NCI-H1417 treated with DMSO at 0.1 percent for 48 hours (cell line): ENCODE results near the gene APBB1IP.
"Not testable (repeated sequence)": the region's sequence is repeated elsewhere in the genome, so short reads cannot be mapped to it uniquely, and the experiment has no call there.

ENCODE experiments used
- DNase-seq: peaks from one replicate; lab custom pipeline; 2025; lab: John Stamatoyannopoulos, UW

Gene APBB1IP

GRCh38 chr10:26441491-26442214, 3.5 kb downstream of the APBB1IP start:
- DNase-seq, result no peak

- no peak for DNase-seq
These were observed 7.4 kb downstream of the APBB1IP start for GRCh38 chr10:26445411-26446031.

GRCh38 chr10:26446258-26446657, 8.1 kb downstream of the APBB1IP start:
- DNase-seq, result no peak

- no peak for DNase-seq
These were observed 10.2 kb downstream of the APBB1IP start for GRCh38 chr10:26448292-26448691.

- DNase-seq, result no peak
These were observed 10.7 kb downstream of the APBB1IP start for GRCh38 chr10:26448706-26449435.

GRCh38 chr10:26449726-26450125, 11.6 kb downstream of the APBB1IP start:
- no peak for DNase-seq

- DNase-seq, result no peak
These were observed 13.8 kb downstream of the APBB1IP start for GRCh38 chr10:26451903-26452302.

- DNase-seq, result no peak
These were observed 15.7 kb downstream of the APBB1IP start for GRCh38 chr10:26453850-26454249.

GRCh38 chr10:26454891-26455290, 16.8 kb downstream of the APBB1IP start:
- no peak for DNase-seq

GRCh38 chr10:26455567-26456315, 17.6 kb downstream of the APBB1IP start:
- DNase-seq, result no peak

GRCh38 chr10:26457088-26457487, 18.9 kb downstream of the APBB1IP start:
- no peak for DNase-seq

- DNase-seq, result no peak
These were observed 22.6 kb downstream of the APBB1IP start for GRCh38 chr10:26460736-26461135.

GRCh38 chr10:26463986-26464385, 25.8 kb downstream of the APBB1IP start:
- no peak for DNase-seq

- DNase-seq, result no peak
These were observed 26.6 kb downstream of the APBB1IP start for GRCh38 chr10:26464632-26465280.

- DNase-seq, result not testable (repeated sequence)
These were observed 28.4 kb downstream of the APBB1IP start for GRCh38 chr10:26466531-26466930.

- no peak for DNase-seq
These were observed 29.5 kb downstream of the APBB1IP start for GRCh38 chr10:26467639-26468038.

GRCh38 chr10:26468291-26468690, 30.1 kb downstream of the APBB1IP start:
- DNase-seq, result no peak

- DNase-seq, result no peak
These were observed 30.6 kb downstream of the APBB1IP start for GRCh38 chr10:26468700-26469099.

GRCh38 chr10:26472492-26472778, 34.3 kb downstream of the APBB1IP start:
- DNase-seq, result no peak

GRCh38 chr10:26474026-26474425, 35.9 kb downstream of the APBB1IP start:
- no peak for DNase-seq

- DNase-seq, result not testable (repeated sequence)
These were observed 36.7 kb downstream of the APBB1IP start for GRCh38 chr10:26474845-26475244.

- no peak for DNase-seq
These were observed 37.2 kb downstream of the APBB1IP start for GRCh38 chr10:26475386-26475785.
